ENCODE measurements around the gene BCAS3. TPM values are rescaled to one million over a fixed set of nuclear protein-coding genes. Genes with fewer than 3 reads are reported as not detected.

BCAS3 gene
- total and polyA plus RNA-seq, 10 donors = 3.7 to 56.0 (median 42.3) TPM

DNA sequence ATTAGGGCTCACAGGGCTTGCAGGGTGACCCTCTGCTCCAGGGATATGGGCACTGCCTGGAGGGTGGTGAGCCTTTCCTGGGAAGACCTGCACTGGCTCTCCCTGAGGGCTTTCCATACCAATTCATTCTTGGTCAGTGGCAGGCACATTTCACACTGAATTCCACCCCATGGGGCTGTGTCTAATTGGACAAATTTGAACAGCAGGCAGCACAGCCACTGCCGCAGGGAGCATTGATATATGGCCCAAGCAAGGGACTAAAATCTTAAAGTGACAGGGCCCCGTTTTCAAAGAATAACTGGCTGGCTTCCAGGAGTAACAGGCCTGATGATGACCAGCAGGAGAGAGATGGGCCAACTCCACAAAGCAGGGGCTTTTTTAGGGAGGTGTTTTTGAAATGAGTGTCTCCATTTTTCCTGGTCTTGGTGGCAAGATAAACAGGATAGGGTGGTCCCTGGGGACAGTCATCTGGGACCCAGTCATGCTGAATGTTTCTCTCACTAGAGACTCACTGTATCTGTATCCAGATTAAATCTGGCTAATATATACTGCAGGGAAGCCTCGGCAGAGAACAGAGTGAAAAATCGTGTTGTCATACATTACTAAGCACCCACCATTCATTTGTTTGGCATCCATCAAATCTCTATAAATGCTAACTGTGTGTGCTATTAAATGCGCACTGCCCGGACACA, 647.9 kb downstream of the BCAS3 start:
- H3K27ac ChIP-seq = peak overlapping the region in 5 of 8 donors; percentile 22 to 74 (median 66)
- no peak for DNase-seq
- H3K4me1 ChIP-seq = peaks cover 0 to 28% (median 5%) of the 10 kb centered on the region in 6 donors
- H3K36me3 ChIP-seq = no peaks in the 10 kb centered on the region
- no peak overlapping the region for H3K4me3 ChIP-seq
- intact Hi-C loops (cut with DNase I; ENCODE audit: low total_unique reads) = no loop called here
- TF ChIP-seq POLR2AphosphoS5 (IDR thresholded peaks at IDR 0.05) (no peak), CTCF (IDR thresholded peaks at IDR 0.05 in 8 of 11, conservative IDR thresholded peaks at IDR 0.05 in 3 of 11) (no peak), POLR2A (IDR thresholded peaks at IDR 0.05) (no peak)
- 72 to 88% (median 85%) methylated on average over 5 to 6 of the region's 6 CpGs for WGBS, 5 donors
- H3K9me3 ChIP-seq = no peaks in the 10 kb centered on the region
- H3K27me3 ChIP-seq (replicated peaks in 1 of 7) = no peaks in the 10 kb centered on the region

DNA sequence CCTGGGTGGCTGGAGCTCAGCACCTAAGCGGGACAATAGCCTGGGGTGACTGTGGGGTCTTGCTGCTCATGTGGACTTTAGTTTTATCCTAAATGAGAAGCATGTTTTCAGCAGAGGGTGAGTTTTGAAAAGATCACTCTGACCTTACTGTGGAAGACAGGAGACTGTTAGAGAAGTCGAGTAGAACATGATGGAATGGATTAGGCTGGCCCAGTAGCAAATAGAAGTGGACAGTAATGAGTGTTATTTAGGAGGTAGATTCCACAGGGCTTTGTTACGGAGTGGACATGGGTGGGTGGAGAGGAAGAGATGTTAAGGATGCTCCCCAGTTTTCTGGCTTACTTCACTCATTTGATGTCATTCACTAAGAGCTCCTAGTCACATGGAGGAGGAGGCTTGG, 648.7 kb downstream of the BCAS3 start:
- 89 to 92% (median 91%) methylated on average over 3 of the region's 3 CpGs for WGBS, 5 donors
- peak overlapping the region in 3 of 8 donors; percentile 22 to 74 (median 28) for H3K27ac ChIP-seq

GRCh38 chr17:61328351-61328750, 650.7 kb downstream of the BCAS3 start:
- TF ChIP-seq CTCF (IDR thresholded peaks at IDR 0.05 in 8 of 11, conservative IDR thresholded peaks at IDR 0.05 in 3 of 11) (no peak), POLR2AphosphoS5 (IDR thresholded peaks at IDR 0.05) (no peak), POLR2A (IDR thresholded peaks at IDR 0.05) (no peak)
- WGBS, 5 donors = 96 to 97% (median 97%) methylated on average over 6 of the region's 6 CpGs
- intact Hi-C loops (cut with DNase I; ENCODE audit: low total_unique reads) = no loop called here

More for the DNA sequence above, 648.7 kb downstream of the BCAS3 start:
- TF ChIP-seq POLR2A (IDR thresholded peaks at IDR 0.05) (no peak), POLR2AphosphoS5 (IDR thresholded peaks at IDR 0.05) (no peak), CTCF (IDR thresholded peaks at IDR 0.05 in 8 of 11, conservative IDR thresholded peaks at IDR 0.05 in 3 of 11) (no peak)
- H3K4me3 ChIP-seq = no peak overlapping the region
- H3K36me3 ChIP-seq = no peaks in the 10 kb centered on the region
- no peak for DNase-seq
- intact Hi-C loops (cut with DNase I; ENCODE audit: low total_unique reads) = no loop called here
- H3K9me3 ChIP-seq = no peaks in the 10 kb centered on the region
- no peaks in the 10 kb centered on the region for H3K27me3 ChIP-seq (replicated peaks in 1 of 7)
- peaks cover 0 to 28% (median 5%) of the 10 kb centered on the region in 6 donors for H3K4me1 ChIP-seq

More at GRCh38 chr17:61328351-61328750, 650.7 kb downstream of the BCAS3 start:
- Histone ChIP-seq H3K36me3 (no peaks in the 10 kb centered on the region), H3K27me3 (replicated peaks in 1 of 7) (no peaks in the 10 kb centered on the region), H3K4me1 (peaks cover 0 to 34% (median 4%) of the 10 kb centered on the region in 6 donors), H3K9me3 (no peaks in the 10 kb centered on the region), H3K27ac (no peak overlapping the region), H3K4me3 (no peak overlapping the region)
- DNase-seq = no peak

Data from spleen (tissue), 11 donors.